Activated CD4-positive, alpha-beta T cell treated with anti-CD3 and anti-CD28 coated beads, Interleukin-2, amount 10 ng/mL, durations not matched to agents 24 days and 14 days (primary cell): ENCODE measurements around the gene PCGF3. TPM values are rescaled to one million over a fixed set of nuclear protein-coding genes. Genes with fewer than 3 reads are reported as not detected.
A peak's percentile ranks its signal among the peaks of the same experiment; 100 is the strongest.

ENCODE experiments used
- DNase-seq: peaks from one replicate; pipeline ENCODE4 v3.0.0; 2022
- H3K27ac Mint-ChIP-seq: one replicate; pipeline ENCODE4 v1.8.0; 2022; ENCODE audit warnings: mild to moderate bottlenecking, mixed read lengths
- H3K27me3 Mint-ChIP-seq: one replicate; pipeline ENCODE4 v1.8.0; 2022; ENCODE audit warnings: mixed read lengths
- H3K36me3 Mint-ChIP-seq: one replicate; pipeline ENCODE4 v1.8.0; 2022; ENCODE audit warnings: low read depth, mild to moderate bottlenecking, mixed read lengths
- H3K4me1 Mint-ChIP-seq: one replicate; pipeline ENCODE4 v1.8.0; 2021; ENCODE audit warnings: mixed read lengths
- H3K4me3 Mint-ChIP-seq: one replicate; pipeline ENCODE4 v1.8.0; 2022; ENCODE audit warnings: mild to moderate bottlenecking, moderate library complexity, mixed read lengths
- H3K9me3 Mint-ChIP-seq: one replicate; pipeline ENCODE4 v1.8.0; 2021; ENCODE audit warnings: mixed read lengths
- intact Hi-C: fragments of 100-400 bp; cut with micrococcal nuclease; formaldehyde crosslinking; loops from one replicate; pipeline ENCODE4 v1.15.1; 2023
- total RNA-seq: library from RNA; stranded (reverse); gene quantifications from 2 replicates; pipeline ENCODE4 v1.2.3, GENCODE V29; 2022

Gene PCGF3
- total RNA-seq, result 32.1 and 34.5 TPM in 2 replicates

- peak within 1 kb of the TSS; percentile 86 for H3K27ac Mint-ChIP-seq
- peak within 1 kb of the TSS; percentile 91 for H3K4me3 Mint-ChIP-seq
- H3K9me3 Mint-ChIP-seq, result no peaks in the 10 kb centered on the region
- intact Hi-C loops, result loop anchor here (1.0 to 2.0 kb wide), 3 partner anchors 21 to 77 kb away; partner anchors contain the start of genes ATP5ME and MYL5
- DNase-seq, result peak; percentile 99
- no peaks in the 10 kb centered on the region for H3K27me3 Mint-ChIP-seq
- H3K36me3 Mint-ChIP-seq, result peaks cover 5% of the 10 kb centered on the region
- H3K4me1 Mint-ChIP-seq, result peaks cover 17% of the 10 kb centered on the region
These were observed at the start of gene PCGF3 for GRCh38 chr4:705278-706082. Gene PCGF3 (plus strand): TSS chr4:705832. CDS start chr4:733681, 27,849 bp downstream.

GRCh38 chr4:656436-657337 lies 48.9 kb upstream of the PCGF3 start:
- Mint-ChIP-seq H3K27me3 (no peaks in the 10 kb centered on the region), H3K4me1 (no peaks in the 10 kb centered on the region), H3K27ac (no peak overlapping the region), H3K9me3 (peaks cover 4% of the 10 kb centered on the region), H3K36me3 (peaks cover 7% of the 10 kb centered on the region), H3K4me3 (no peak overlapping the region)
- DNase-seq, result no peak
- intact Hi-C loops, result no loop called here

- Mint-ChIP-seq H3K27ac (no peak overlapping the region), H3K4me1 (no peaks in the 10 kb centered on the region), H3K27me3 (no peaks in the 10 kb centered on the region), H3K4me3 (no peak overlapping the region), H3K9me3 (peaks cover 4% of the 10 kb centered on the region), H3K36me3 (peaks cover 7% of the 10 kb centered on the region)
- intact Hi-C loops, result no loop called here
- DNase-seq, result no peak
These were observed 48.2 kb upstream of the PCGF3 start for GRCh38 chr4:657338-657833.

- Mint-ChIP-seq H3K4me3 (no peak overlapping the region), H3K36me3 (peaks cover 7% of the 10 kb centered on the region), H3K27me3 (no peaks in the 10 kb centered on the region), H3K4me1 (peaks cover under 1% of the 10 kb centered on the region), H3K9me3 (peaks cover 4% of the 10 kb centered on the region), H3K27ac (no peak overlapping the region)
- DNase-seq, result no peak
- intact Hi-C loops, result no loop called here
These were observed 47.6 kb upstream of the PCGF3 start for GRCh38 chr4:657834-658667.

GRCh38 chr4:658681-659667 lies 46.7 kb upstream of the PCGF3 start:
- Mint-ChIP-seq H3K4me3 (no peak overlapping the region), H3K27ac (no peak overlapping the region), H3K36me3 (peaks cover 7% of the 10 kb centered on the region), H3K4me1 (peaks cover 2% of the 10 kb centered on the region), H3K27me3 (no peaks in the 10 kb centered on the region), H3K9me3 (peaks cover 4% of the 10 kb centered on the region)
- intact Hi-C loops, result no loop called here
- no peak for DNase-seq

GRCh38 chr4:659851-660250 lies 45.8 kb upstream of the PCGF3 start:
- Mint-ChIP-seq H3K4me3 (no peak overlapping the region), H3K27ac (no peak overlapping the region), H3K4me1 (peaks cover 4% of the 10 kb centered on the region), H3K27me3 (no peaks in the 10 kb centered on the region), H3K9me3 (peaks cover 4% of the 10 kb centered on the region), H3K36me3 (peaks cover 7% of the 10 kb centered on the region)
- intact Hi-C loops, result loop anchor here (5.0 kb wide), 1 partner anchor 58 kb away; no protein-coding TSS in a partner anchor
- no peak for DNase-seq

DNA sequence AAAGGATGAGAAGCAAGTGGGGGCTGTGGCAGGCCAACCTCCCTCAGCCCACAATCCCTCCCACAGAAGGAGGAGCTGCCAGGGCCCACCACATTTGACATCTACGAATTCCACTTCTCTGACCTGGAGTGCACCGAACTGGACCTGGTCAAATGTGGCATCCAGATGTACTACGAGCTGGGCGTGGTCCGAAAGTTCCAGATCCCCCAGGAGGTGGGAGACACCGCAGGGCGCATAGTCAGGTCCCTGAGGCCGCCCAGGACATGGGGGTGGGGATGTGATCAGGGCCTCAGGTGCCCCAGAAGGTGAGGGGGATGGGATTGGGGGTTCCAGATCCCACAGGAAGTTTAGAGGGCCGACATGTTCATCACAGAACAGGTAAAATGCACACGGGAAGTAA lies 45.2 kb upstream of the PCGF3 start:
- Mint-ChIP-seq H3K36me3 (peaks cover 7% of the 10 kb centered on the region), H3K9me3 (peaks cover 4% of the 10 kb centered on the region), H3K4me1 (peaks cover 6% of the 10 kb centered on the region), H3K4me3 (no peak overlapping the region), H3K27ac (no peak overlapping the region), H3K27me3 (no peaks in the 10 kb centered on the region)
- no peak for DNase-seq
- intact Hi-C loops, result loop anchor here (5.0 kb wide), 1 partner anchor 58 kb away; no protein-coding TSS in a partner anchor

GRCh38 chr4:661231-661630 lies 44.4 kb upstream of the PCGF3 start:
- Mint-ChIP-seq H3K27me3 (no peaks in the 10 kb centered on the region), H3K4me3 (no peak overlapping the region), H3K4me1 (peaks cover 6% of the 10 kb centered on the region), H3K9me3 (peaks cover 4% of the 10 kb centered on the region), H3K27ac (no peak overlapping the region), H3K36me3 (peaks cover 7% of the 10 kb centered on the region)
- no peak for DNase-seq
- intact Hi-C loops, result loop anchor here (5.0 kb wide), 1 partner anchor 59 kb away; no protein-coding TSS in a partner anchor

DNA sequence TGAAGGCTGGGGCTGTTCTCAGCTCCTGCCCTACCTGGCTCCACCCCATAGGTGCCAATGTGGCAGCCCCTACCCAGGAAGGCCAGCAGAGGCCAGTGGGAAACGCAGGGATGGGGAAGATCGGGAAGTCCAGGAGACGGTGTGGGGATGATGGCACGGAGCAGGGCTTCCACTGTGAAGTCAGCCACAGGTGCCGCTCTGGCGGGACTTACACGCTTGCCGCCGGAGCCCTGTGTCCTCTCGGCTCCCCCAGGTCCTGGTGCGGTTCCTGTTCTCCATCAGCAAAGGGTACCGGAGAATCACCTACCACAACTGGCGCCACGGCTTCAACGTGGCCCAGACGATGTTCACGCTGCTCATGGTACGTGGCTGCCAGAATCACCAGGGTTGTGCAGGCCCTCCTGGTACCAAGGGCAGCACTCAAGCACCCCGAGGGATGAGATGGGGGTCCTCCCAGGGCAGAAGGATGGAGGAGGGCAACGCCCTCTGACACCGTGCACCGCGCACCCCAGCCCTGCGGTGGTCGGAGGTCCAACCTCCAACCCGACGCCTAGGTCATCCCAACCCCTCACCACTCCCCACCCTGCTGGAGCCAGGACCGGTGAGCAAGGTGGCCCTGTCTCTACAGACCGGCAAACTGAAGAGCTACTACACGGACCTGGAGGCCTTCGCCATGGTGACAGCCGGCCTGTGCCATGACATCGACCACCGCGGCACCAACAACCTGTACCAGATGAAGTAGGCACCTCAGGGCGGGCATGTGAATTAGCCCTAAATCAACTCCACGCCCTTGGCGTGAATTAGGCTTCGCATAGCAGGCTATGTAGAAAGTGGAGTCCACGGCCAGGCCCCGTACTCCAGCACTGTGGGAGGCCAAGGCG lies 43.5 kb upstream of the PCGF3 start:
- peaks cover 6% of the 10 kb centered on the region for H3K4me1 Mint-ChIP-seq
- H3K4me3 Mint-ChIP-seq, result peak overlapping the region; percentile 84
- peaks cover 4% of the 10 kb centered on the region for H3K9me3 Mint-ChIP-seq
- peaks cover 7% of the 10 kb centered on the region for H3K36me3 Mint-ChIP-seq
- intact Hi-C loops, result loop anchor here (5.0 kb wide), 1 partner anchor 60 kb away; no protein-coding TSS in a partner anchor
- peak overlapping the region; percentile 62 for H3K27ac Mint-ChIP-seq
- H3K27me3 Mint-ChIP-seq, result no peaks in the 10 kb centered on the region
- no peak for DNase-seq

DNA sequence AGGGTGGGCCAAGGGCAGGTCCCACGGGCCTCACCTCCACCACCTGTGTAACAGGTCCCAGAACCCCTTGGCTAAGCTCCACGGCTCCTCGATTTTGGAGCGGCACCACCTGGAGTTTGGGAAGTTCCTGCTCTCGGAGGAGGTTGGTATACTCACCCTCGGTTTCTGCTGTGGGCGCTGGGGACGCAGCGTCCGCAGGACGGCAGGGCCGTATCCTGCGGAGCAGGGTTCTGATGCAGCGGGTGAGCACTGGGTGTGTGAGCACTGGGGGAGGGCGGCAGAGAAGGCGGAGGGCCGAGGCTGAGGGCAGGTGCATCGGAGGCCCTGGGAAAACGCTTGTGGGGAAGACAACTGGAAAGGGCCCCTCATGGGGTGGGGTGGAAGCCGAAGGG lies 42.6 kb upstream of the PCGF3 start:
- peaks cover 6% of the 10 kb centered on the region for H3K4me1 Mint-ChIP-seq
- intact Hi-C loops, result loop anchor here (1.0 to 5.0 kb wide), 2 partner anchors 61 to 326 kb away; partner anchors contain the start of gene ZNF141

More for the DNA sequence above, 42.6 kb upstream of the PCGF3 start:
- H3K27me3 Mint-ChIP-seq, result no peaks in the 10 kb centered on the region
- H3K36me3 Mint-ChIP-seq, result peaks cover 7% of the 10 kb centered on the region
- no peak for DNase-seq
- H3K4me3 Mint-ChIP-seq, result peak overlapping the region; percentile 84
- peaks cover 4% of the 10 kb centered on the region for H3K9me3 Mint-ChIP-seq
- peak overlapping the region; percentile 84 for H3K27ac Mint-ChIP-seq
